ENCODE measurements around the gene ZNF230.

The ZNF230 gene

DNA sequence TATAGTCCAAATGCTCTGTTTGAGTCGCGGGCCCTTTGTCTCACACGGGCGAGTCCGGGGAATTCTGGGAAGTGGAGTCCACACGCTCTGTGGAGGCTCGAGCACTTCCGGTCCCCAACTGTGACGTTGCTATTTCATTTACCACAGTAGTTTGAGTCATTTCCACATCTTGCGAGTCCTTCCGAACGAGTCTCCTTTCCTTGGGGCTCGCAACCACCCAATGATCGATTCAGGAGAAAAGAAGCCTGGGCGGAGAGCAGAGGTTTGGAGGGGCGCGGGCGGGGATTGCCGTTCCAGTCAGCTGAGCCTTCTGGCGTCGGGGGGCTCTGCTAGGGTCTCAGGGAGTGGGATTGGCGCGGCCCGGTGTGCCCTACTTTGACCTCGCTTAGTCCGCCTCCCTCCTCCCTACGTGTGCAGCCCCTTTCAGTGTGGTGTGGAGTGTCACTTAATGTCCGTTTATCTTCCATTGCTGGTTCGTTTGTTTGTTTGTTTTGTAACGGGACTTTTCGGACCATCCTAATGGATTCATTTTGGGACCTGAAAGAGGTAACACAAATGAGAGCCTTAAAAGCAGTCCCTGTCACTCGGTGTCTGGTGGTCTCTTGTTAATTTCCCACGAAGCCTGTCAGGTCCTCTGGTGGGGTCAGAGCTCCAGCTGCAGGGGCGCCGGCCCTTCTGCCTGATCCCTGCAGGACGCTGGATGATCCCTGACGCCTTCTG lies 22.6 kb downstream of the ZNF230 start, which contains the start of gene ZNF222:
TSS of gene ZNF222 (plus strand) at position 163 of the 720 bp plus-strand sequence. CDS start at position 221, 58 bp downstream.
- peak; percentile 72 for DNase-seq (ENCODE audit: low read depth)
- peak within 1 kb of the TSS; percentile 89 for H3K4me3 ChIP-seq (ENCODE audit: low read depth, low read length)
- TF ChIP-seq, protein P1, sequence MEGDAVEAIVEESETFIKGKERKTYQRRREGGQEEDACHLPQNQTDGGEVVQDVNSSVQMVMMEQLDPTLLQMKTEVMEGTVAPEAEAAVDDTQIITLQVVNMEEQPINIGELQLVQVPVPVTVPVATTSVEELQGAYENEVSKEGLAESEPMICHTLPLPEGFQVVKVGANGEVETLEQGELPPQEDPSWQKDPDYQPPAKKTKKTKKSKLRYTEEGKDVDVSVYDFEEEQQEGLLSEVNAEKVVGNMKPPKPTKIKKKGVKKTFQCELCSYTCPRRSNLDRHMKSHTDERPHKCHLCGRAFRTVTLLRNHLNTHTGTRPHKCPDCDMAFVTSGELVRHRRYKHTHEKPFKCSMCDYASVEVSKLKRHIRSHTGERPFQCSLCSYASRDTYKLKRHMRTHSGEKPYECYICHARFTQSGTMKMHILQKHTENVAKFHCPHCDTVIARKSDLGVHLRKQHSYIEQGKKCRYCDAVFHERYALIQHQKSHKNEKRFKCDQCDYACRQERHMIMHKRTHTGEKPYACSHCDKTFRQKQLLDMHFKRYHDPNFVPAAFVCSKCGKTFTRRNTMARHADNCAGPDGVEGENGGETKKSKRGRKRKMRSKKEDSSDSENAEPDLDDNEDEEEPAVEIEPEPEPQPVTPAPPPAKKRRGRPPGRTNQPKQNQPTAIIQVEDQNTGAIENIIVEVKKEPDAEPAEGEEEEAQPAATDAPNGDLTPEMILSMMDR (IDR thresholded peaks at IDR 0.05; ENCODE audit: low read depth, low read length, missing control alignments): no peak
- in situ Hi-C loops (cut with HindIII; ENCODE audit: low sequenced_read_pairs): no loop called here

DNA sequence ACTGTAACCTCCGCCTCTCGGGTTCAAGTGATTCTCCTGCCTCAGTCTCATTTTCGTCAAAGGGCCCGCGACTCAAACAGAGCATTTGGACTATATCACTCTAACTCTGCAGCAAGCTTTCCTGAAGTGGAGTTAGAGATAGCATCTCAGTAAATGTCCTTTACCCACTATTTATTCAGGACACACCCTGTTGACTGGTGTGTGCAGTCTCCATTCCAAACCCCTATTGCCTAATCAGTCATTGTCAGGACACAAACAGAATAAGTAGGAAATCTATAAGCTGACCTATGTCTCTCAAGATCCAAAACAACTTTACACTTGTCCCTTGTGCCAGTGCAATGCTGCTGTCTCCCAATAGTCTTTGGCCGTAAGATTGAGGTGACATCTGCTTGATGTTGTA lies 23.9 kb downstream of the ZNF230 start:
- DNase-seq (ENCODE audit: low read depth): no peak
- in situ Hi-C loops (cut with HindIII; ENCODE audit: low sequenced_read_pairs): no loop called here
- H3K4me3 ChIP-seq (ENCODE audit: low read depth, low read length): no peak overlapping the region
- TF ChIP-seq, protein P1 (IDR thresholded peaks at IDR 0.05; ENCODE audit: low read depth, low read length, missing control alignments): no peak

DNA sequence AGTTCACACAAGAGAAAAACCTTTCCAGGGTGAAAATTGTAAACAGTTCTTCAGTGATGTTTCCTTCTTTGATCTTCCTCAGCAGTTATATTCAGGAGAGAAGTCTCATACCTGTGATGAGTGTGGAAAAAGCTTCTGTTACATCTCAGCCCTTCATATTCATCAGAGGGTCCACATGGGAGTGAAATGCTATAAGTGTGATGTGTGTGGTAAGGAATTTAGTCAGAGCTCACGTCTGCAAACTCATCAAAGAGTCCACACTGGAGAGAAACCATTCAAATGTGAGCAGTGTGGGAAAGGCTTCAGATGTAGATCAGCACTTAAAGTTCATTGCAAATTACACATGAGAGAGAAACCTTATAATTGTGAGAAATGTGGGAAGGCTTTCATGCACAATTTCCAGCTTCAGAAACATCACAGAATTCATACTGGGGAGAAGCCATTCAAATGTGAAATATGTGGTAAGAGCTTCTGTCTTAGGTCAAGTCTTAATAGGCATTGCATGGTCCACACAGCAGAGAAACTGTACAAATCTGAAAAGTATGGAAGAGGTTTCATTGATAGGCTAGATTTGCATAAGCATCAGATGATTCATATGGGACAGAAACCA lies 29.3 kb downstream of the ZNF230 start:
- no peak overlapping the region for H3K4me3 ChIP-seq (ENCODE audit: low read depth, low read length)
- TF ChIP-seq, protein P1 (IDR thresholded peaks at IDR 0.05; ENCODE audit: low read depth, low read length, missing control alignments): no peak
- no peak for DNase-seq (ENCODE audit: low read depth)
- in situ Hi-C loops (cut with HindIII; ENCODE audit: low sequenced_read_pairs): no loop called here

DNA sequence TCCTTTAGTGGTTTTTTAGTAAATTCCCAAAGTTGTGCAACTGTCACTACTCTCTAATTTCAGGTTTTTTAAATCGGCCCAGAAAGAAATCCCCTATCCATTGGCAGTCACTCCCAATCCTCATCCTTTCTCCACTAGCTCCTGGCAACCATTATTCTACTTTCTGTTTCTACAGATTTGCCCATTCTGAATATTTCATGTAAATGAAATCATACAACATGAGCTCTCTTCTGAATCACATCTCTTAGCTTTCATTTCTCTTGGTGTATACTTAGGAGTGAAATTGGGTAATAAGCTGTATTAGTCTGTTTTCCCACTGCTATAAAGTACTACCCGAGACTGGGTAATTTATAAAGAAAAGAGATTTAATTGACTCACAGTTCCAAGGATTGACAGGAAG lies 39.4 kb downstream of the ZNF230 start:
- TF ChIP-seq, protein P1 (IDR thresholded peaks at IDR 0.05; ENCODE audit: low read depth, low read length, missing control alignments): no peak
- H3K4me3 ChIP-seq (ENCODE audit: low read depth, low read length): no peak overlapping the region
- in situ Hi-C loops (cut with HindIII; ENCODE audit: low sequenced_read_pairs): no loop called here
- no peak for DNase-seq (ENCODE audit: low read depth)

DNA sequence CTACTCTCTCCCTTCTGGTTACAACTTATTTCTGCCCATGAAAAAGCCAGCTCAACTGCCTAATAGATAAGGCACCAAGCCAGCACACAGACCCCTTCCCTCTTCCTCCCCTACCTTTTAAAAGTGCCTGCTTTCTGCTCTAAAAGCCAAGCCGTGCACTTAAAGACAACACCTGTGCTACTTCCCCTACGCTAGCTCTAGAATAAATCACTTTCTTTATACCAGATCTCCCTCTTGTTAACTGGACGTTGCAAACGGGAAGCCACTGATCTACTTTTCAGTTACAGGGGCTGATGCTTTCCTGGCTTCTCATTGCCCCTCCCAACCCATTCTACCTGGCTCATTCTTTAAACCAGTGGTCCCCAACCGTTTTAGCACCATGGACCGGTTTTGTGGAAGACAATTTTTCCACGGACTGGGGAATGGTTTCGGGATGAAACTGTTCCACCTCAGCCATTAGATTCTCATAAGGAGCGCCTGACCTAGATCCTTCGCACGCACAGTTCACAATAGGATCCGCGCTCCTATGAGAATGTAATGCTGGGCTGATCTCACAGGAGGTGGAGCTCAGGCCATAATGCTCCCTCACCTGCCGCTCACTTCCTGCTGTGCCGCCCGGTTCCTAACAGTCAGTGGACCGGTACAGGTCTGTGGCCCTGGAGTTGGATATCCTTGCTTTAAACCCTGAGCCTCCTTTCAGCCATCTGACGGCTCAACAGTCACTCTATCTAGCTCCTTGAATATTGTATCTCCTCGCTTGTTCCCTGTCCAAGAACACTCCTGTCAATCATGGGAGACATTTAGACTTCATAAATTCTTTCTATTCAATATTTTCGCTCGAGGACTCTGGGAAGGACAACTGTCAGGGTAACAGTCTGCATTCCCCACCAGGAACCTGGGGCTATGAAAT lies 48.2 kb downstream of the ZNF230 start:
- peak overlapping the region; percentile 79 for H3K4me3 ChIP-seq (ENCODE audit: low read depth, low read length)
- in situ Hi-C loops (cut with HindIII; ENCODE audit: low sequenced_read_pairs): no loop called here
- TF ChIP-seq, protein P1 (IDR thresholded peaks at IDR 0.05; ENCODE audit: low read depth, low read length, missing control alignments): no peak
- DNase-seq (ENCODE audit: low read depth): no peak

DNA sequence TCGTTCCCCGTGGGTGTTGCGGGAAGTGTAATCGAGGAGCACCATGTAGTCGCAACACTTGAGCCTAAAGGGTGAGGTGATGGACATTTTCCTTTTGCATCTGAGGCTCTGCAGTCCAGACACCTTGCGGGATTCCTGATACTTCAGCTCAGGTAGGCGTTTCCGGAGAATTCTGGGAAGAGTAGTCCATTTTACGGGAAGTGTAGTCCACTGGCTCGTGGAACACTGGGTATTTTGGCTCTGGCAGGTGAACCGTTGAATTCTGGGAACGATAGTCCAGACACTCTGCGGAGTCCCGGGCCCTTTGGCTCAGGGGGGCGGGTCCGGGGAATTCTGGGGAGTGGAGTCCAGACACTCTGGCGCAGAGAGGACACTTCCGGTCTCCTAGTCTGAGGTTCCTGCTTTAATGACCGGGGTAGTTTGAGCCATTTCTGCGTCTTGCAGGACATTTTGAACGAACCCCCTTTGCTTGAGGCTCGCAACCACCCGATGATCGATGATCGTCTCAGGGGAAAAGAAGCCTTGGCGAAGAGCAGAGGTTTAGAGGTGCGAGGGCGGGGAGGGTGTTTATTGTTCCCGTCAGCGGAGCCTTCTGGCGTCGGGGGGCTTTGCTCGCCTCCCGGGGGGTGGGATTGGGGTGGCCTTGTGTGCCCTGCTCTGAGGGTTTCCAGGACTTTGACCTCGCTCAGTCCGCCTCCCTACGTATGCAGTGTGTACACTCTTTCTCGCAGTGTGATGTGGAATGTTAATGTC lies 49.1 kb downstream of the ZNF230 start, which contains the start of gene ZNF223:
TSS of gene ZNF223 (plus strand) at position 387 of the 753 bp plus-strand sequence. CDS start 3,141 bp downstream, outside the sequence.
- in situ Hi-C loops (cut with HindIII; ENCODE audit: low sequenced_read_pairs): no loop called here
- TF ChIP-seq, protein P1 (IDR thresholded peaks at IDR 0.05; ENCODE audit: low read depth, low read length, missing control alignments): no peak
- DNase-seq (ENCODE audit: low read depth): peak; percentile 88
- peak within 1 kb of the TSS; percentile 79 for H3K4me3 ChIP-seq (ENCODE audit: low read depth, low read length)

Data from astrocyte of the cerebellum (primary cell).